Stomach (tissue), 9 donors: Measurements from ENCODE around the gene NOXO1. TPM values are rescaled to one million over a fixed set of nuclear protein-coding genes. Genes with fewer than 3 reads are reported as not detected.
A peak's percentile ranks its signal among the peaks of the same experiment; 100 is the strongest.

Experiments used
- DNase-seq, 2 donors: peaks; one replicate each; pipeline versions ENCODE4 v3.0.0 to v3.0.0-alpha.2; 2013 to 2019
- H3K27ac ChIP-seq, 5 donors: fragments of 200-600 bp in 4 of 5; sonication (generic) in 4 of 5; one replicate each; pipeline ENCODE4 v1.5.1; 2013 to 2019; ENCODE audit warnings: mild to moderate bottlenecking in 1 of 5, moderate library complexity in 1 of 5
- H3K27me3 ChIP-seq, 3 donors: fragments of 200-600 bp; sonication (generic); one replicate each; pipeline ENCODE4 v1.5.1; 2017 to 2019; ENCODE audit warnings: mixed run types in 1 of 3
- H3K36me3 ChIP-seq, 4 donors: fragments of 200-600 bp; sonication (generic); 1 replicate in 3 of 4; 2 replicates in 1 of 4; pipeline ENCODE4 v1.5.1; 2016 to 2019
- H3K4me1 ChIP-seq, 4 donors: fragments of 200-600 bp; sonication (generic); one replicate each; pipeline ENCODE4 v1.5.1; 2016 to 2019
- H3K4me3 ChIP-seq, 4 donors: fragments of 200-600 bp; sonication (generic) in 3 of 4; one replicate each; pipeline ENCODE4 v1.5.1; 2016 to 2019; ENCODE audit warnings: mild to moderate bottlenecking in 1 of 4
- H3K9me3 ChIP-seq, 4 donors: fragments of 200-600 bp; sonication (generic); one replicate each; pipeline ENCODE4 v1.5.1; 2016 to 2019
- CTCF ChIP-seq, 7 experiments: fragments of 450-650 bp in 4 of 7; fragments of 200-600 bp in 3 of 7; sonication (generic) in 3 of 7; IDR thresholded peaks; one replicate each; pipeline ENCODE4 v1.5.1; 2016 to 2019; ENCODE audit warnings: antibody characterized with exemption in 7 of 7, control low read depth in 2 of 7, mild to moderate bottlenecking in 1 of 7
- EP300 ChIP-seq: sonication (generic); formaldehyde crosslinking; IDR thresholded peaks from one replicate; pipeline ENCODE4 v1.6.1; 2017; ENCODE audit warnings: antibody characterized with exemption
- POLR2A ChIP-seq, 4 donors: fragments of 450-650 bp; IDR thresholded peaks; one replicate each; pipeline ENCODE4 v1.6.1; 2016; ENCODE audit warnings: antibody characterized with exemption in 4 of 4, control low read depth in 2 of 4, mild to moderate bottlenecking in 1 of 4, moderate library complexity in 1 of 4
- POLR2AphosphoS5 ChIP-seq, 3 donors: sonication (generic); formaldehyde crosslinking; IDR thresholded peaks; one replicate each; pipeline ENCODE4 v1.6.1; 2016; ENCODE audit warnings: antibody characterized with exemption in 3 of 3
- WGBS, 5 donors: extraction: QIAGEN DNeasy Blood & Tissue Kit in 3 of 5; methylation state at CpG; one replicate each; pipeline versions ENCODE4 v1.1.5 to v1.1.7; 2013 to 2018; 5-methylcytosine and 5-hydroxymethylcytosine counted together
- intact Hi-C: fragments of 100-400 bp; cut with DNase I; formaldehyde crosslinking; loops from one replicate; pipeline ENCODE4 v1.15.1; 2023; ENCODE audit warnings: low total_unique reads
- polyA plus RNA-seq, 3 donors: library from polyadenylated mRNA; stranded (reverse); fragments of 200-250 nt; gene quantifications; one replicate each; pipeline ENCODE4 v1.2.3, GENCODE V29; 2013
- total RNA-seq, 5 donors: library from RNA; depleted of rRNA; stranded (reverse); fragments of >200 nt; gene quantifications; one replicate each; pipeline versions ENCODE4 v1.1.0 to v1.2.3, GENCODE V29; 2014 to 2016
- donor health status: healthy with polysubstance abuse.
- donor health status: Bipolar disorder and iron deficiency.
- donor health status: healthy.

NOXO1 gene
- total and polyA plus RNA-seq, 8 donors: 1.2 to 58.2 (median 3.0) TPM; not detected in 4

DNA sequence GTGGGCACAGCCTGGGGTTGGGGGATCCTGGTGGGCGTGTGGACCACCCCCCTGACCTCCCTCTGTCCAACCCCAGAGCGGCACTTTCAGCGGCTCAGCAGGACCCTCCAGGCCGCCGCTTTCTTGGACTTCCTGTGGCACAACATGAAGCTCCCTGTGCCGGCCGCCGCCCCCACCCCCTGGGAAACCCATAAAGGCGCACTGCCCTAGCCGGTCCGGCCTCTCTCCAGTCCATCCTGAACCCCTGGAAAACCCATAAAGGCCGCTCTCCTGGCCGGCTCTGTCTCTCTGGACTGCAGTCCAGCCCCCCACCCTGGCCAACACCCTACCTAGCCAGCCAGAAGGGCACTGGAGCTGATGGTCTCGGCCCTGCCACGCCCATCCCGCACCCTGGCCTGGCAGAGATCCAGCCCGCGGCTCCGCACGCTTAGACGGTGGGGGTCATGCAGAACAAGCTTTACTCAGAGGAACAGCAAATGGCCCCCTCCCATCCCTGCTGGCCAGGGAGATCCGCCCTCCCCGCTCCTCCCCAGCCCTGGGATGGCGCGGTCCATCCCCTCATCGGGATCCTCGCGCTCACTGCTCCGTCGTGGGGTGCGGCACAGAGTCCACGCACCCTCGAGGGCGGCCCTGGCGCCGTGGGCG is 2.7 kb downstream of the NOXO1 start:
- peaks cover 4 to 94% (median 36%) of the 10 kb centered on the region in 3 donors for H3K27me3 ChIP-seq
- 49 to 69% (median 60%) methylated on average over 20 to 37 of the region's 37 CpGs for WGBS, 5 donors
- no peak for DNase-seq

GRCh38 chr16:1977875-1978268 is 3.4 kb downstream of the NOXO1 start:
- DNase-seq: no peak
- intact Hi-C loops: no loop called here
- no peak for TF ChIP-seq POLR2A (IDR thresholded peaks at IDR 0.05)
- no peak for TF ChIP-seq EP300
- TF ChIP-seq POLR2AphosphoS5 (IDR thresholded peaks at IDR 0.05): no peak
- no peak for TF ChIP-seq CTCF (IDR thresholded peaks at IDR 0.05)
- Histone ChIP-seq H3K27ac (no peak overlapping the region), H3K27me3 (peaks cover 4 to 88% (median 36%) of the 10 kb centered on the region in 3 donors), H3K4me3 (no peak overlapping the region), H3K36me3 (peaks cover 43 to 53% (median 52%) of the 10 kb centered on the region in 4 donors), H3K4me1 (peaks cover 22 to 63% (median 52%) of the 10 kb centered on the region in 4 donors), H3K9me3 (no peaks in the 10 kb centered on the region)
- WGBS, 5 donors: 80 to 96% (median 95%) methylated on average over 2 to 18 of the region's 18 CpGs

More for the DNA sequence above, 2.7 kb downstream of the NOXO1 start:
- Histone ChIP-seq H3K4me3 (peak overlapping the region; percentile 31 to 51 (median 38)), H3K36me3 (peaks cover 43 to 53% (median 52%) of the 10 kb centered on the region in 4 donors), H3K4me1 (peaks cover 22 to 63% (median 52%) of the 10 kb centered on the region in 4 donors), H3K9me3 (no peaks in the 10 kb centered on the region), H3K27ac (peak overlapping the region; percentile 46 to 83 (median 76))
- intact Hi-C loops: no loop called here
- TF ChIP-seq POLR2A (IDR thresholded peaks at IDR 0.05) (no peak), EP300 (no peak), CTCF (IDR thresholded peaks at IDR 0.05) (no peak), POLR2AphosphoS5 (IDR thresholded peaks at IDR 0.05) (no peak)

- DNase-seq: no peak
- intact Hi-C loops: no loop called here
- H3K9me3 ChIP-seq: no peaks in the 10 kb centered on the region
- H3K36me3 ChIP-seq: peaks cover 43 to 53% (median 52%) of the 10 kb centered on the region in 4 donors
- H3K4me1 ChIP-seq: peaks cover 29 to 63% (median 55%) of the 10 kb centered on the region in 4 donors
- TF ChIP-seq CTCF (IDR thresholded peaks at IDR 0.05) (no peak), EP300 (no peak), POLR2AphosphoS5 (IDR thresholded peaks at IDR 0.05) (no peak), POLR2A (IDR thresholded peaks at IDR 0.05) (no peak)
- no peak overlapping the region for H3K4me3 ChIP-seq
- H3K27ac ChIP-seq: no peak overlapping the region
- 90 to 94% (median 91%) methylated on average over 28 to 33 of the region's 33 CpGs for WGBS, 5 donors
- peaks cover 4 to 81% (median 36%) of the 10 kb centered on the region in 3 donors for H3K27me3 ChIP-seq
Observed at GRCh38 chr16:1976951-1977874, 4.1 kb downstream of the NOXO1 start.

DNA sequence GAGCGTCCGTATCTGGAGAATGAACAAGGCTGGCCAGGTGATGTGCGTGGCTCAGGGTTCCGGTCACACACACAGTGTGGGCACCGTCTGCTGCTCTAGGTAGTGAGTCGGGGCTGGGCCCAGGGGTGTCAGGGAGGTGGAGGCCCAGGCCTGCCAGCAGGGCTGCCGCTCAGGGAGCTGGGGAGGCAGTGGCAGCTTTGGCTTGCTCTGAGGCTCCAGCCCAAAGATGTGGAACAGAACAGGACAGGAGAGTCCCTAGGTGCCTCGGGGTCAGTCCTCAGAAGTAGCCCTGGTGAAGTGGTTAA is 5.1 kb downstream of the NOXO1 start:
- Histone ChIP-seq H3K27me3 (peaks cover 4 to 71% (median 29%) of the 10 kb centered on the region in 3 donors), H3K9me3 (no peaks in the 10 kb centered on the region), H3K4me3 (no peak overlapping the region), H3K36me3 (peaks cover 43 to 53% (median 52%) of the 10 kb centered on the region in 4 donors), H3K27ac (no peak overlapping the region), H3K4me1 (peaks cover 31 to 56% (median 51%) of the 10 kb centered on the region in 4 donors)
- TF ChIP-seq CTCF (IDR thresholded peaks at IDR 0.05) (no peak), POLR2AphosphoS5 (IDR thresholded peaks at IDR 0.05) (no peak)
- no peak for DNase-seq
- 92 to 100% (median 94%) methylated on average over 4 to 8 of the region's 8 CpGs for WGBS, 5 donors
- intact Hi-C loops: no loop called here
